A673 (cell line): Measurements from ENCODE around the gene WFDC1. TPM values are rescaled to one million over a fixed set of nuclear protein-coding genes. Genes with fewer than 3 reads are reported as not detected.

Source experiments
- BruUV-seq: library from RNA; stranded (reverse); fragments of 400-500 nt; replicated peaks from 2 replicates; lab custom pipeline; 2021; lab: Mats Ljungman, UMichigan
- CTCF ChIA-PET: fragments of 300-600 bp; sonication (Branson Sonifier 250); formaldehyde crosslinking; loops from one replicate; lab custom pipeline; 2022; ENCODE audit warnings: antibody characterized with exemption; lab: Charles Lee
- POLR2A ChIA-PET: fragments of 300-600 bp; sonication (Branson Sonifier 250); formaldehyde crosslinking; loops from one replicate; lab custom pipeline; 2022; ENCODE audit warnings: antibody characterized with exemption; ENCODE audit not compliant: low non-redundant PET; lab: Charles Lee
- DNase-seq: peaks from one replicate; pipeline ENCODE4 v3.0.0-alpha.2; 2015; ENCODE audit warnings: low spot score
- H3K27ac ChIP-seq: fragments of 200-600 bp; sonication (generic); 2 replicates; pipeline ENCODE4 v1.5.1; 2016; ENCODE audit warnings: mixed run types, low read depth, mild to moderate bottlenecking, mixed read lengths, antibody characterized with exemption, low read length; ENCODE audit not compliant: poor library complexity, severe bottlenecking
- H3K27me3 ChIP-seq: fragments of 200-600 bp; sonication (generic); replicated peaks from 2 replicates; pipeline ENCODE4 v1.6.1; 2017; ENCODE audit warnings: mixed run types, low read depth, mild to moderate bottlenecking, mixed read lengths, antibody characterized with exemption, low read length; ENCODE audit not compliant: insufficient read depth, poor library complexity
- H3K36me3 ChIP-seq: fragments of 200-600 bp; sonication (generic); 2 replicates; pipeline ENCODE4 v1.6.1; 2016; ENCODE audit warnings: mixed run types, mild to moderate bottlenecking, mixed read lengths, antibody characterized with exemption, low read length; ENCODE audit not compliant: insufficient read depth, poor library complexity, severe bottlenecking
- H3K4me1 ChIP-seq: fragments of 200-600 bp; sonication (generic); 2 replicates; pipeline ENCODE4 v1.6.1; 2017; ENCODE audit warnings: mixed run types, mild to moderate bottlenecking, mixed read lengths, antibody characterized with exemption, low read length; ENCODE audit not compliant: insufficient read depth, poor library complexity, severe bottlenecking
- H3K4me3 ChIP-seq: fragments of 200-600 bp; sonication (generic); 2 replicates; pipeline ENCODE4 v1.5.1; 2016; ENCODE audit warnings: low read depth, mixed run types, mild to moderate bottlenecking, mixed read lengths, low read length; ENCODE audit not compliant: poor library complexity, severe bottlenecking
- H3K9me3 ChIP-seq: fragments of 200-600 bp; sonication (generic); 2 replicates; pipeline ENCODE4 v1.6.1; 2016; ENCODE audit warnings: mixed run types, low read depth, mild to moderate bottlenecking, mixed read lengths, antibody characterized with exemption, low read length; ENCODE audit not compliant: poor library complexity, severe bottlenecking
- CTCF ChIP-seq: fragments of 300-800, 200-600 bp; sonication (generic); conservative IDR thresholded peaks from 2 replicates; pipeline ENCODE4 v1.5.1; 2017; ENCODE audit warnings: low read depth, mild to moderate bottlenecking, antibody characterized with exemption, low read length, moderate library complexity, mixed read lengths
- EZH2 ChIP-seq: fragments of 200-600 bp; sonication (generic); IDR thresholded peaks from 2 replicates; pipeline ENCODE4 v1.6.1; 2017; ENCODE audit warnings: borderline replicate concordance, low read depth, mild to moderate bottlenecking, mixed read lengths, antibody characterized with exemption, low read length; ENCODE audit not compliant: poor library complexity, severe bottlenecking
- intact Hi-C: fragments of 100-400 bp; cut with micrococcal nuclease; formaldehyde crosslinking; loops from one replicate; pipeline ENCODE4 v1.10.0; 2022; ENCODE audit not compliant: unreplicated experiment
- total RNA-seq: library from RNA; stranded (reverse); gene quantifications from 2 replicates; pipeline ENCODE4 v1.2.3, GENCODE V29; 2021

The WFDC1 gene
- total RNA-seq, 1 experiment from 2014 or later = not detected

- Histone ChIP-seq H3K9me3 (no peaks in the 10 kb centered on the region), H3K27me3 (no peaks in the 10 kb centered on the region), H3K4me1 (no peaks in the 10 kb centered on the region), H3K36me3 (no peaks in the 10 kb centered on the region), H3K4me3 (no peak overlapping the region), H3K27ac (no peak overlapping the region)
- ChIA-PET CTCF (no interaction called here), POLR2A (no interaction called here)
- DNase-seq = no peak
- intact Hi-C loops = no loop called here
- BruUV-seq = no TSS peak
- TF ChIP-seq CTCF = no peak
Observed at GRCh38 chr16:84322749-84323148, 28.1 kb downstream of the WFDC1 start.

GRCh38 chr16:84323606-84324005, 28.9 kb downstream of the WFDC1 start:
- H3K9me3 ChIP-seq = no peaks in the 10 kb centered on the region
- no peak for TF ChIP-seq CTCF
- TF ChIP-seq EZH2 = no peak
- BruUV-seq = no TSS peak
- CTCF ChIA-PET = no interaction called here
- no peak overlapping the region for H3K4me3 ChIP-seq
- DNase-seq = no peak
- no peak overlapping the region for H3K27ac ChIP-seq
- no peaks in the 10 kb centered on the region for H3K4me1 ChIP-seq
- no peaks in the 10 kb centered on the region for H3K36me3 ChIP-seq
- POLR2A ChIA-PET = no interaction called here
- intact Hi-C loops = no loop called here
- no peaks in the 10 kb centered on the region for H3K27me3 ChIP-seq

- Histone ChIP-seq H3K27me3 (no peaks in the 10 kb centered on the region), H3K27ac (no peak overlapping the region), H3K4me3 (no peak overlapping the region), H3K9me3 (no peaks in the 10 kb centered on the region), H3K36me3 (no peaks in the 10 kb centered on the region), H3K4me1 (no peaks in the 10 kb centered on the region)
- no peak for DNase-seq
- POLR2A ChIA-PET = no interaction called here
- intact Hi-C loops = no loop called here
- no TSS peak for BruUV-seq
- TF ChIP-seq EZH2 (no peak), CTCF (no peak)
- CTCF ChIA-PET = no interaction called here
Observed at GRCh38 chr16:84324434-84325262, 30.0 kb downstream of the WFDC1 start.
